ENCODE measurements around the gene MRPS12. TPM values are rescaled to one million over a fixed set of nuclear protein-coding genes. Genes with fewer than 3 reads are reported as not detected.

The MRPS12 gene
- total RNA-seq, 4 donors from 2014 or later: 16.9 to 83.8 (median 19.2) TPM

DNA sequence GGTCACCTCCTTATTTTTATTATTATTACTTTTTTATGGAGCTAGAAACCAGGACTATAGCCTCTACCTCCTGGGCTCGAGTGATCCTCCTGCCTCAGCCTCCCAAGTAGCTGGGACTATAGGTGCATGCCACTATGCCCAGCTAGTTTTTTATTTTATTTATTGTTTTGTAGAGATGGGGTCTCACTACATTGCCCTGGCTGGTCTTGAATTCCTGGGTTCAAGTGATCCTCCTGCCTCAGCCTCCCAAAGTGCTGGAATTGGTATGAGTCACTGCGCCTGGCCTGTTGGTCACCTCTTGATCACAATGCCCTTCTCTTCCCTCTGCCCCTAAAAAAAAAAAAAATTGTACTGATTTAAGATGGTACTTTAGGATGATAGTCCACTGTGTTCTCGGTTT lies 20.4 kb downstream of the MRPS12 start:
- TF ChIP-seq POLR2A (IDR thresholded peaks at IDR 0.05): no peak
- TF ChIP-seq, protein P1, sequence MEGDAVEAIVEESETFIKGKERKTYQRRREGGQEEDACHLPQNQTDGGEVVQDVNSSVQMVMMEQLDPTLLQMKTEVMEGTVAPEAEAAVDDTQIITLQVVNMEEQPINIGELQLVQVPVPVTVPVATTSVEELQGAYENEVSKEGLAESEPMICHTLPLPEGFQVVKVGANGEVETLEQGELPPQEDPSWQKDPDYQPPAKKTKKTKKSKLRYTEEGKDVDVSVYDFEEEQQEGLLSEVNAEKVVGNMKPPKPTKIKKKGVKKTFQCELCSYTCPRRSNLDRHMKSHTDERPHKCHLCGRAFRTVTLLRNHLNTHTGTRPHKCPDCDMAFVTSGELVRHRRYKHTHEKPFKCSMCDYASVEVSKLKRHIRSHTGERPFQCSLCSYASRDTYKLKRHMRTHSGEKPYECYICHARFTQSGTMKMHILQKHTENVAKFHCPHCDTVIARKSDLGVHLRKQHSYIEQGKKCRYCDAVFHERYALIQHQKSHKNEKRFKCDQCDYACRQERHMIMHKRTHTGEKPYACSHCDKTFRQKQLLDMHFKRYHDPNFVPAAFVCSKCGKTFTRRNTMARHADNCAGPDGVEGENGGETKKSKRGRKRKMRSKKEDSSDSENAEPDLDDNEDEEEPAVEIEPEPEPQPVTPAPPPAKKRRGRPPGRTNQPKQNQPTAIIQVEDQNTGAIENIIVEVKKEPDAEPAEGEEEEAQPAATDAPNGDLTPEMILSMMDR (IDR thresholded peaks at IDR 0.05): no peak
- H3K36me3 ChIP-seq: no peaks in the 10 kb centered on the region
- DNase-seq: no peak
- no peak overlapping the region for H3K27ac ChIP-seq
- no peaks in the 10 kb centered on the region for H3K9me3 ChIP-seq
- peaks cover 0 to 4% of the 10 kb centered on the region in 2 donors for H3K4me1 ChIP-seq
- no peaks in the 10 kb centered on the region for H3K27me3 ChIP-seq
- no peak overlapping the region for H3K4me3 ChIP-seq
- intact Hi-C loops (cut with DNase I; ENCODE audit: low total_unique reads): no loop called here

DNA sequence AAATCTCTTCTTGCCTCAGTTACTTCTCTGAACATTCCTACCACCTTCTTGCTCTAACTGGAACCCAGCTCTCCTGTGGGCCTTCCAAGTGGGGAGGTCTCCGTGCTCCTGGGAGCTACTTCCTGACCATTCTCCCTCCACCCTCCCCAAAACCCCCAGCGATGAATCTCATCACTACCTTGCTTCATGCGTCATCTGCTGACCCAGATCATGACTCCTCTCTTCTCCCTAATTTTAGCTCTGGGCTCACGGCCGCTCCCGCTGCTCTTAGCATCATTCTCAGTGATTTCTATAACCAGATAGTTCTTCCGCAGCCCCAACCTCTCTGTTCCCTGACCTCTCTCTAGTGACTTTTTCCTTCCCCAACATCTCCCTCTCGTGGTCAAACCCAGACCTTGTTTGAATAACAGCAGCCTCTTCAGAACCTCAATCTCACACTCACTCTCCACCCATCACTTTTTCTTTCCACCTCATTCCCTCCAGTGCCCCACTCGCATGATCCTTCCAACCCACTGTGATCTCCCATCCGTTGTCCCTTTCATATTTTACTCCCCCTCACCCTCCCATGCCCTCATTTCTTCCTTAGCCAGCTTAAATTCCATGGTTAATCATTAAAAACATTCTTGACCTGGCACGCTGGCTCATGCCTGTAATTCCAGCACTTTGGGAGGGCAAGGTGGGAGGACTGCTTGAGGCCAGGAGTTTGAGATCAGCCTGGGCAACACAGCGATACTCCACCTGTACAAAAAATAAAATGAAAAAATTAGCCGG lies 21.8 kb downstream of the MRPS12 start:
- Histone ChIP-seq H3K27me3 (no peaks in the 10 kb centered on the region), H3K4me3 (no peak overlapping the region), H3K4me1 (peaks cover 0 to 4% of the 10 kb centered on the region in 2 donors), H3K27ac (no peak overlapping the region), H3K36me3 (no peaks in the 10 kb centered on the region), H3K9me3 (no peaks in the 10 kb centered on the region)
- no peak for DNase-seq
- no peak for TF ChIP-seq POLR2A (IDR thresholded peaks at IDR 0.05)
- TF ChIP-seq, protein P1 (IDR thresholded peaks at IDR 0.05): no peak
- intact Hi-C loops (cut with DNase I; ENCODE audit: low total_unique reads): no loop called here

DNA sequence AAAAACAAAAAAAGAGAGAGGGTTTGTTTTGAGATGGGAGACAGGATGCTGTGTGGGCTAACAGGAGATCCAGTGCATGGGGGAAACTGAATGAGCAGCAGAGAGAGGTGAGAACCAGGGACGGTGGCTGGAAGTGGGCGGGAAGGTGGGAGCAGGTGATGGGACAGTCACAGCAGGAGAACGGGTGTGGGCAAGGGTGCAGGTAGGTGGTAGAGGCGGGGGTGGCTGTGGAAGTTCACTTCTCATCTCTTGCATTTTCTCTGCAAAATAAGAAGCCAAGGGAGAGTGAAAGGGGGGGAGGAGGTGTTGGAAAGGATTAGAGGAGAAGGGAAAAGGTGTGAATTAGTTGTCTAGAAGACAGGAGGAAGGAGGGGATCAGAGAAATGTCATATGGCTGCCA lies 22.9 kb downstream of the MRPS12 start:
- intact Hi-C loops (cut with DNase I; ENCODE audit: low total_unique reads): no loop called here
- no peak overlapping the region for H3K27ac ChIP-seq

DNA sequence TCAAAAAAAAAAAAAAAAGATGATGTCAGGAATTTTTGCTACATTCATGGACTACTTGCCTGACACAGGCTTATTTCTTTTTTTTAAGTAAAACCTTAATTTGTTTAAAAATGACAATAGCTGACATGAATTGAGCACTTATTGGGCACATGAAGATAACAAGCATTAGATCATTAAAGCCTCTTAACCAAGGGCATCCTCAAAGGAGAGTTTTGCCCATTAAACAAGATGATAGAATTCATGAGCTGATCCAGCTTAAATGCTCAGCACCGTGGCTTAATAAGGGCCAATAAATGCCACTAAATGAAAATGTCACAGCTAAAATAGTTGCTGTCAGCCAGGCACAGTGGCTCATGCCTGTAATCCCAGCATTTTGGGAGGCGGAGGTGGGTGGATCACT lies 25.5 kb downstream of the MRPS12 start:
- H3K27ac ChIP-seq: no peak overlapping the region
- no peak overlapping the region for H3K4me3 ChIP-seq
- intact Hi-C loops (cut with DNase I; ENCODE audit: low total_unique reads): no loop called here
- TF ChIP-seq POLR2A (IDR thresholded peaks at IDR 0.05): no peak
- TF ChIP-seq, protein P1 (IDR thresholded peaks at IDR 0.05): no peak
- no peaks in the 10 kb centered on the region for H3K4me1 ChIP-seq
- no peaks in the 10 kb centered on the region for H3K9me3 ChIP-seq
- no peaks in the 10 kb centered on the region for H3K27me3 ChIP-seq
- no peak for DNase-seq
- H3K36me3 ChIP-seq: no peaks in the 10 kb centered on the region

More for the DNA sequence above, 22.9 kb downstream of the MRPS12 start:
- no peaks in the 10 kb centered on the region for H3K36me3 ChIP-seq
- peaks cover 0 to 4% of the 10 kb centered on the region in 2 donors for H3K4me1 ChIP-seq
- TF ChIP-seq, protein P1 (IDR thresholded peaks at IDR 0.05): no peak
- no peak for TF ChIP-seq POLR2A (IDR thresholded peaks at IDR 0.05)
- no peaks in the 10 kb centered on the region for H3K27me3 ChIP-seq
- H3K9me3 ChIP-seq: no peaks in the 10 kb centered on the region
- DNase-seq: no peak
- H3K4me3 ChIP-seq: no peak overlapping the region

DNA sequence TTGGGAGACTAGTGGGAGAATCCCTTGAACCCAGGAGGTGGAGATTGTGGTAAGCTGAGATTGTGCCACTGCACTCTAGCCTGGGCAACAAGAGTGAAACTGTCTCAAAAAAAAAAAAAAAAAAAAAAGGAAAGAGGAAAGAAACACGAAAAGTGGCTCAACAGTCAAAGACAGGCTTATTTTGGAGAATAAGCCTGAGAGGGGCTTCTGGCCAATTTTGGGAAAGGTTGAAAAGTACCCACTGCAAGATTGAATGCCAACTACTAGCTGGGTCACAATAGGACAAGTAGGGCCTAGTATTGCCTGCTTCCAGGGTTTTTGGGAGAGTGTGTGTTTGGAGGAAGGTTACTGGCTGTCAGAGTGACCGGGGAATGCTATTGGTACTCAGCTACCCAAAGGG lies 27.6 kb downstream of the MRPS12 start:
- TF ChIP-seq, protein P1 (IDR thresholded peaks at IDR 0.05): no peak
- no peak for TF ChIP-seq POLR2A (IDR thresholded peaks at IDR 0.05)
- H3K27me3 ChIP-seq: no peaks in the 10 kb centered on the region
- no peak for DNase-seq
- H3K4me1 ChIP-seq: no peaks in the 10 kb centered on the region
- no peak overlapping the region for H3K4me3 ChIP-seq
- intact Hi-C loops (cut with DNase I; ENCODE audit: low total_unique reads): no loop called here
- no peak overlapping the region for H3K27ac ChIP-seq
- H3K36me3 ChIP-seq: no peaks in the 10 kb centered on the region
- no peaks in the 10 kb centered on the region for H3K9me3 ChIP-seq
